ENCODE data around the gene HERC4.
"Not testable (repeated sequence)": the region's sequence is repeated elsewhere in the genome, so short reads cannot be mapped to it uniquely, and the experiment has no call there.

The HERC4 gene

GRCh38 chr10:67969875-67970274, 105.2 kb downstream of the HERC4 start:
- DNase-seq (ENCODE audit: low read depth in 2 of 2): no peak

GRCh38 chr10:67966035-67966434, 109.0 kb downstream of the HERC4 start:
- not testable (repeated sequence) for DNase-seq (ENCODE audit: low read depth in 2 of 2)

GRCh38 chr10:67965456-67965855, 109.6 kb downstream of the HERC4 start:
- DNase-seq (ENCODE audit: low read depth in 2 of 2): no peak

GRCh38 chr10:67959839-67960476, 115.1 kb downstream of the HERC4 start:
- DNase-seq (ENCODE audit: low read depth in 2 of 2): no peak

- DNase-seq (ENCODE audit: low read depth in 2 of 2): no peak
Observed at GRCh38 chr10:67955614-67956013, 119.5 kb downstream of the HERC4 start.

GRCh38 chr10:67943917-67944316, 131.2 kb downstream of the HERC4 start:
- no peak for DNase-seq (ENCODE audit: low read depth in 2 of 2)

- no peak for DNase-seq (ENCODE audit: low read depth in 2 of 2)
Observed at GRCh38 chr10:67936416-67936815, 138.7 kb downstream of the HERC4 start.

- DNase-seq (ENCODE audit: low read depth in 2 of 2): no peak
Observed at GRCh38 chr10:67935223-67935622, 139.9 kb downstream of the HERC4 start.

GRCh38 chr10:67934336-67934735, 140.7 kb downstream of the HERC4 start:
- no peak for DNase-seq (ENCODE audit: low read depth in 2 of 2)

- no peak for DNase-seq (ENCODE audit: low read depth in 2 of 2)
Observed at GRCh38 chr10:67933199-67933598, 141.9 kb downstream of the HERC4 start.

- peak; percentile 4 to 10 for DNase-seq (ENCODE audit: low read depth in 2 of 2)
Observed at GRCh38 chr10:67926951-67927350, 148.1 kb downstream of the HERC4 start.

GRCh38 chr10:67925449-67926005, 149.6 kb downstream of the HERC4 start:
- DNase-seq (ENCODE audit: low read depth in 2 of 2): peak; percentile 15 to 29

- DNase-seq (ENCODE audit: low read depth in 2 of 2): no peak
Observed at GRCh38 chr10:67924136-67924535, 150.9 kb downstream of the HERC4 start.

GRCh38 chr10:67923551-67923950, 151.5 kb downstream of the HERC4 start:
- DNase-seq (ENCODE audit: low read depth in 2 of 2): no peak

- no peak for DNase-seq (ENCODE audit: low read depth in 2 of 2)
Observed at GRCh38 chr10:67921065-67921464, 154.0 kb downstream of the HERC4 start.

- DNase-seq (ENCODE audit: low read depth in 2 of 2): no peak
Observed at GRCh38 chr10:67917679-67918078, 157.4 kb downstream of the HERC4 start.

GRCh38 chr10:67917169-67917568, 157.9 kb downstream of the HERC4 start:
- DNase-seq (ENCODE audit: low read depth in 2 of 2): no peak

- DNase-seq (ENCODE audit: low read depth in 2 of 2): no peak
Observed at GRCh38 chr10:67914777-67915340, 160.2 kb downstream of the HERC4 start.

GRCh38 chr10:67912331-67912946, 162.6 kb downstream of the HERC4 start:
- peak; percentile 8 to 15 for DNase-seq (ENCODE audit: low read depth in 2 of 2)

- no peak for DNase-seq (ENCODE audit: low read depth in 2 of 2)
Observed at GRCh38 chr10:67903581-67903980, 171.5 kb downstream of the HERC4 start.

- DNase-seq (ENCODE audit: low read depth in 2 of 2): no peak
Observed at GRCh38 chr10:67893637-67894036, 181.4 kb downstream of the HERC4 start.

GRCh38 chr10:67884842-67885670, 190.0 kb downstream of the HERC4 start:
- peak; percentile 40 to 45 for DNase-seq (ENCODE audit: low read depth in 2 of 2)

All from fibroblast of skin of left biceps (primary cell).